A549 (cell line): Measurements from ENCODE around the gene UBAP1L. TPM values are rescaled to one million over a fixed set of nuclear protein-coding genes. Genes with fewer than 3 reads are reported as not detected.

Experiments
- ATAC-seq, 2 experiments: fragments of 200-7000 bp in 1 of 2; fragments of >200 bp in 1 of 2; cut with Nextera tagmentation in 1 of 2; cut with Tn5 transposase in 1 of 2; 3 replicates each; pipeline versions ENCODE4 v1.8.0 to v1.9.1; 2018 to 2020; ENCODE audit warnings: mild to moderate bottlenecking in 1 of 2, moderate library complexity in 1 of 2
- CTCF ChIA-PET: fragments of 300-600 bp; sonication (Branson Sonifier 250); formaldehyde crosslinking; extraction: SDS; loops from one replicate; lab custom pipeline; 2021; ENCODE audit warnings: antibody characterized with exemption, inconsistent platforms; lab: Yijun Ruan, JAX
- POLR2A ChIA-PET: fragments of 350-600 bp; formaldehyde crosslinking; extraction: SDS; loops from one replicate; lab custom pipeline; 2021; ENCODE audit warnings: antibody characterized with exemption, inconsistent platforms; lab: Yijun Ruan, JAX
- DNase-seq, 2 experiments: peaks; one replicate each; pipeline versions ENCODE4 v3.0.0 to v3.0.0-alpha.2; 2011 to 2016; ENCODE audit warnings: low read depth in 1 of 2, low spot score in 1 of 2
- FAIRE-seq: peaks from 2 replicates; lab custom pipeline; 2011; peaks lifted over from hg19 to GRCh38; lab: Jason Lieb, UNC
- H3K27ac ChIP-seq, 2 experiments: fragments of >200 bp; sonication (Bioruptor Twin); formaldehyde crosslinking; 3 replicates each; pipeline ENCODE4 v1.5.1; 2016 to 2017
- H3K4me1 ChIP-seq: fragments of >200 bp; sonication (Bioruptor Twin); formaldehyde crosslinking; 3 replicates; pipeline ENCODE4 v1.6.1; 2016
- H3K4me2 ChIP-seq: fragments of >200 bp; sonication (Bioruptor Twin); formaldehyde crosslinking; 3 replicates; pipeline ENCODE4 v1.6.1; 2016
- H3K4me3 ChIP-seq: fragments of >200 bp; sonication (Bioruptor Twin); formaldehyde crosslinking; 3 replicates; pipeline ENCODE4 v1.5.1; 2016
- H3K9me3 ChIP-seq: fragments of >200 bp; sonication (Bioruptor Twin); formaldehyde crosslinking; 3 replicates; pipeline ENCODE4 v1.6.1; 2016
- BCL3 ChIP-seq: fragments of >200 bp; sonication (Bioruptor Twin); formaldehyde crosslinking; IDR thresholded peaks from 3 replicates; pipeline ENCODE4 v1.6.1; 2016
- CBX8 ChIP-seq: fragments of 200-600 bp; sonication (generic); IDR thresholded peaks from 2 replicates; pipeline ENCODE4 v1.6.1; 2016
- CEBPB ChIP-seq, 2 experiments: fragments of >200 bp in 1 of 2; sonication (Bioruptor Twin) in 1 of 2; formaldehyde crosslinking in 1 of 2; IDR thresholded peaks; 2 replicates each; pipeline ENCODE4 v1.6.1; 2012 to 2016
- EHF ChIP-seq: fragments of 250-450 bp; sonication (Bioruptor Pico); IDR thresholded peaks from 2 replicates; pipeline ENCODE4 v1.5.0; 2020; ENCODE audit warnings: mild to moderate bottlenecking
- EHMT2 ChIP-seq: fragments of 200-600 bp; sonication (generic); IDR thresholded peaks from 2 replicates; pipeline ENCODE4 v1.6.1; 2016; ENCODE audit warnings: antibody characterized with exemption, low read depth, mild to moderate bottlenecking, moderate library complexity
- EP300 ChIP-seq, 2 experiments: fragments of >200 bp; sonication (Bioruptor Twin); formaldehyde crosslinking; IDR thresholded peaks; 2 replicates in 1 of 2; 3 replicates in 1 of 2; pipeline ENCODE4 v1.6.1; 2016 to 2017
- ESRRA ChIP-seq: fragments of 150-350 bp; IDR thresholded peaks from 2 replicates; pipeline ENCODE4 v1.6.1; 2014; ENCODE audit warnings: mild to moderate bottlenecking, low read length, borderline replicate concordance
- HDAC2 ChIP-seq: fragments of 200-600 bp; sonication (generic); IDR thresholded peaks from 2 replicates; pipeline ENCODE4 v1.6.1; 2016
- HES2 ChIP-seq: fragments of >200 bp; sonication (Bioruptor Twin); formaldehyde crosslinking; IDR thresholded peaks from 2 replicates; pipeline ENCODE4 v1.6.1; 2016
- MAFK ChIP-seq: fragments of 450-650 bp; IDR thresholded peaks from 2 replicates; pipeline ENCODE4 v1.6.1; 2014; ENCODE audit not compliant: partially characterized antibody
- MAX ChIP-seq: IDR thresholded peaks from 2 replicates; pipeline ENCODE4 v1.6.1; 2012
- MYC ChIP-seq: IDR thresholded peaks from 2 replicates; pipeline ENCODE4 v1.6.1; 2012; ENCODE audit warnings: mild to moderate bottlenecking, inconsistent platforms, low read length, improper control_type of control experiment, borderline replicate concordance
- NPAS2 ChIP-seq: fragments of 250-450 bp; sonication (Bioruptor Pico); IDR thresholded peaks from 2 replicates; pipeline ENCODE4 v1.8.0; 2022; ENCODE audit warnings: mild to moderate bottlenecking, moderate library complexity, borderline replicate concordance
- PHF8 ChIP-seq: fragments of 200-600 bp; sonication (generic); IDR thresholded peaks from 2 replicates; pipeline ENCODE4 v1.6.1; 2016; ENCODE audit warnings: low read depth, mild to moderate bottlenecking, antibody characterized with exemption, moderate library complexity, borderline replicate concordance
- POLR2AphosphoS2 ChIP-seq: conservative IDR thresholded peaks from 2 replicates; pipeline ENCODE4 v1.6.1; 2012; ENCODE audit warnings: low read length, improper control_type of control experiment, inconsistent platforms
- RARB ChIP-seq: fragments of 250-450 bp; sonication (Bioruptor Pico); IDR thresholded peaks from 2 replicates; pipeline ENCODE4 v1.8.0; 2021; ENCODE audit warnings: mild to moderate bottlenecking, moderate library complexity
- RCOR1 ChIP-seq: fragments of 150-350 bp; IDR thresholded peaks from 2 replicates; pipeline ENCODE4 v1.6.1; 2014; ENCODE audit warnings: antibody characterized with exemption, low read length, low read depth
- RNF2 ChIP-seq: fragments of 200-600 bp; sonication (generic); IDR thresholded peaks from 2 replicates; pipeline ENCODE4 v1.6.1; 2016; ENCODE audit warnings: low read depth, mild to moderate bottlenecking, antibody characterized with exemption, moderate library complexity, borderline replicate concordance
- SMC3 ChIP-seq: fragments of >200 bp; sonication (Bioruptor Twin); formaldehyde crosslinking; IDR thresholded peaks from 3 replicates; pipeline ENCODE4 v1.6.1; 2018; ENCODE audit warnings: inconsistent platforms
- SREBF2 ChIP-seq: fragments of 450-650 bp; IDR thresholded peaks from 2 replicates; pipeline ENCODE4 v1.6.1; 2014; ENCODE audit warnings: mild to moderate bottlenecking, moderate library complexity
- TFCP2L1 ChIP-seq: fragments of 250-450 bp; sonication (Bioruptor Pico); IDR thresholded peaks from 2 replicates; pipeline ENCODE4 v1.5.0; 2021; ENCODE audit warnings: mild to moderate bottlenecking
- USF2 ChIP-seq: fragments of 450-650 bp; IDR thresholded peaks from 2 replicates; pipeline ENCODE4 v1.6.1; 2014; ENCODE audit warnings: antibody characterized with exemption
- ZC3H11A ChIP-seq: fragments of 450-650 bp; IDR thresholded peaks from 2 replicates; pipeline ENCODE4 v1.6.1; 2014; ENCODE audit warnings: antibody characterized with exemption, mild to moderate bottlenecking
- ZFP36 ChIP-seq: fragments of 450-650 bp; IDR thresholded peaks from 2 replicates; pipeline ENCODE4 v1.6.1; 2014; ENCODE audit warnings: borderline replicate concordance; ENCODE audit not compliant: partially characterized antibody
- WGBS: methylation state at CpG from one replicate; pipeline ENCODE4 v1.1.6; 2017; ENCODE audit errors: missing lambda C conversion rate; 5-methylcytosine and 5-hydroxymethylcytosine counted together
- polyA plus RNA-seq, 4 experiments: library from polyadenylated mRNA; depleted of rRNA in 3 of 4; stranded (reverse); fragments of >200 nt; fragmentation: RNase III in 1 of 4; extraction: RNeasy Plus Mini Kit Qiagen cat#74134 plus additional on column Dnase treatment in 1 of 4; gene quantifications; 2 replicates in 3 of 4; 3 replicates in 1 of 4; pipeline ENCODE4 v1.2.3, GENCODE V29; 2011 to 2017

The UBAP1L gene
- polyA plus RNA-seq, 2 of the 4 experiments (the other 2 are of a cell fraction), result 0.84 to 0.87 TPM

DNA sequence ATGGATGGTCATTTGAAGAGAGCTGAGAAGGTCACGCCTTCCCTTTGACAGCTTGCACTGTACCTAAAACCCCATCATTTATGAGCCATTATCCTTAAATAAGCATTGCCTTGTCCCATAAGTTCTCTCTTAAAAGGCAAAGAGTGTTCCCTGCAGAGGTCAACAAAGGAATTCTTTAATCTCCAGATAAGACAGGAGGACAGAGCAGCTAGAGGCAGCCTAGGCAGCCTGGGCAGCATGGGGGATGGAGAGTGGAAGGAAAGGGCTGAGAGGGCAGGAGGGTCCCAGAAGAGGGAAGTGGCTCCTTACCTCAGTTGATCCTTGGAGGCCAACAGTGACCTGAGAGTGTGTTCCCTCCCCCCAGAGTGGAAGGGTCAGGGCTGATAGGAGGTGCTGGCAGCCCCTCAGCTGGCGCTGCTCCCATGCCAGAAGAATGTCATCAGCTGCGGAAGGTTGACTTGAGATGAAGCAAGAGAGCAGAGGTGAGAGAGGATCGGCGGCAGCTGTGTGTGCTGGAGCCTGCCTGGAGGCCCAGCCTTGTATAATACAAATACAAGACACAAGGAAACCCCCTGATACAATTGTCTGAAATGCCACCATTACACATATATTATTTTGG lies 25.7 kb downstream of the UBAP1L start:
- DNase-seq (no peak), ATAC-seq (no peak), FAIRE-seq (no peak)
- H3K9me3 ChIP-seq, result no peaks in the 10 kb centered on the region
- TF ChIP-seq NPAS2 (CRISPR knock-in tag) (no peak), HDAC2 (no peak), CBX8 (no peak), EHF (no peak), CEBPB (IDR thresholded peaks at IDR 0.05) (no peak), TFCP2L1 (CRISPR knock-in tag) (no peak), RNF2 (no peak), USF2 (no peak), MYC (no peak), SREBF2 (no peak), BCL3 (no peak), MAX (no peak), ZC3H11A (no peak), HES2 (no peak), PHF8 (no peak), SMC3 (no peak)
- H3K27ac ChIP-seq, result no peak overlapping the region
- ChIA-PET POLR2A (no interaction called here), CTCF (interaction anchor here (0.6 to 32.9 kb wide), 7 partner anchors 11 to 274 kb away, joined by 3 to 1280 read pairs (median 5); partner anchors contain the start of genes KBTBD13, RASL12 and SLC51B)
- no peak overlapping the region for H3K4me2 ChIP-seq
- WGBS, result 83% methylated on average over 5 of the region's 5 CpGs
- no peak overlapping the region for H3K4me3 ChIP-seq
- no peaks in the 10 kb centered on the region for H3K4me1 ChIP-seq

GRCh38 chr15:65088643-65089021 lies 26.4 kb downstream of the UBAP1L start:
- no peak overlapping the region for H3K4me2 ChIP-seq
- TF ChIP-seq SREBF2 (no peak), RARB (CRISPR knock-in tag) (no peak), ESRRA (no peak), ZFP36 (no peak), POLR2AphosphoS2 (no peak), EP300 (IDR thresholded peaks at IDR 0.05) (no peak), TFCP2L1 (CRISPR knock-in tag) (no peak), MAFK (no peak), EHMT2 (no peak), USF2 (no peak), RCOR1 (no peak)
- TF ChIP-seq, all 56 proteins: peak for 0
- no peak overlapping the region for H3K4me3 ChIP-seq
- FAIRE-seq (no peak), DNase-seq (no peak), ATAC-seq (no peak)
- no peak overlapping the region for H3K27ac ChIP-seq
- ChIA-PET POLR2A (no interaction called here), CTCF (interaction anchor here (0.6 to 32.9 kb wide), 5 partner anchors 13 to 55 kb away, joined by 3 to 1280 read pairs (median 23); partner anchors contain the start of genes KBTBD13, RASL12 and SLC51B)
- no peaks in the 10 kb centered on the region for H3K4me1 ChIP-seq
- 65% methylated on average over 6 of the region's 6 CpGs for WGBS
- H3K9me3 ChIP-seq, result no peaks in the 10 kb centered on the region
